Fibroblast of lung (primary cell): ENCODE results near the gene OPN3. TPM values are rescaled to one million over a fixed set of nuclear protein-coding genes. Genes with fewer than 3 reads are reported as not detected.

Experiments used
- DNase-seq, 2 donors: peaks; one replicate each; pipeline versions ENCODE4 v3.0.0 to v3.0.0-alpha.2; 2010; ENCODE audit warnings: low read depth in 2 of 2
- H2AFZ ChIP-seq: 2 replicates; pipeline ENCODE4 v1.5.1; 2012; ENCODE audit warnings: low read length, control low read depth, inconsistent platforms
- H3K27ac ChIP-seq: 2 replicates; pipeline ENCODE4 v1.5.1; 2011; ENCODE audit warnings: low read length, control low read depth; ENCODE audit not compliant: insufficient read depth
- H3K27me3 ChIP-seq: 2 replicates; pipeline ENCODE4 v1.5.1; 2011; ENCODE audit warnings: mild to moderate bottlenecking, low read length; ENCODE audit not compliant: control insufficient read depth, insufficient read depth
- H3K36me3 ChIP-seq: 2 replicates; pipeline ENCODE4 v1.5.1; 2011; ENCODE audit warnings: low read length; ENCODE audit not compliant: control insufficient read depth, insufficient read depth
- H3K4me1 ChIP-seq: 2 replicates; pipeline ENCODE4 v1.5.1; 2011; ENCODE audit warnings: low read length; ENCODE audit not compliant: control insufficient read depth, insufficient read depth; ENCODE audit errors: extremely low read depth
- H3K4me2 ChIP-seq: 2 replicates; pipeline ENCODE4 v1.5.1; 2011; ENCODE audit warnings: low read length, control low read depth; ENCODE audit not compliant: insufficient read depth; ENCODE audit errors: extremely low read depth
- H3K4me3 ChIP-seq, 4 experiments: fragments of 200-600 bp in 1 of 4; sonication (generic) in 1 of 4; replicated peaks in 1 of 4; 2 replicates each; pipeline ENCODE4 v1.5.1; 2011 to 2016; ENCODE audit warnings: low read length in 4 of 4, low read depth in 3 of 4, mild to moderate bottlenecking in 3 of 4, control low read depth in 2 of 4, inconsistent platforms in 1 of 4, mixed read lengths in 1 of 4; ENCODE audit not compliant: insufficient read depth in 1 of 4; ENCODE audit errors: control extremely low read depth in 1 of 4
- H3K79me2 ChIP-seq: 2 replicates; pipeline ENCODE4 v1.5.1; 2012; ENCODE audit warnings: mild to moderate bottlenecking, low read length, inconsistent platforms; ENCODE audit not compliant: control insufficient read depth, insufficient read depth
- H3K9ac ChIP-seq: 2 replicates; pipeline ENCODE4 v1.5.1; 2011; ENCODE audit warnings: mild to moderate bottlenecking, low read length, control low read depth; ENCODE audit not compliant: insufficient read depth
- H3K9me3 ChIP-seq: 2 replicates; pipeline ENCODE4 v1.5.1; 2012; ENCODE audit warnings: low read depth, low read length; ENCODE audit not compliant: control insufficient read depth, insufficient read depth
- H4K20me1 ChIP-seq: 2 replicates; pipeline ENCODE4 v1.5.1; 2011; ENCODE audit warnings: low read length; ENCODE audit not compliant: control insufficient read depth, insufficient read depth; ENCODE audit errors: extremely low read depth
- EZH2 ChIP-seq: IDR thresholded peaks from 2 replicates; pipeline ENCODE4 v1.5.1; 2012; ENCODE audit warnings: low read length, control low read depth, mild to moderate bottlenecking; ENCODE audit errors: missing control alignments
- polyA minus RNA-seq: library from RNA; depleted of rRNA, polyadenylated mRNA; stranded (reverse); fragments of >200 nt; gene quantifications from 2 replicates; pipeline ENCODE4 v1.2.3, GENCODE V29; 2011; ENCODE audit warnings: low replicate concordance
- polyA plus RNA-seq, 2 donors: library from polyadenylated mRNA; depleted of rRNA in 1 of 2; stranded (reverse) in 1 of 2; unstranded in 1 of 2; fragments of >200 nt; gene quantifications; 2 replicates each; pipeline ENCODE4 v1.2.1, GENCODE V29; 2011 to 2012; ENCODE audit warnings: missing spikeins in 1 of 2
- total RNA-seq: library from RNA; depleted of rRNA; stranded (reverse); fragments of >200 nt; gene quantifications from 2 replicates; pipeline ENCODE4 v1.2.1, GENCODE V29; 2014
- TF ChIP-seq, protein P1 (sequence below), 2 donors: IDR thresholded peaks in 1 of 2; conservative IDR thresholded peaks in 1 of 2; 1 replicate in 1 of 2; 2 replicates in 1 of 2; pipeline ENCODE4 v1.5.1; 2011 to 2012; ENCODE audit warnings: low read length in 2 of 2, control low read depth in 1 of 2, inconsistent platforms in 1 of 2, low read depth in 1 of 2, mild to moderate bottlenecking in 1 of 2

The OPN3 gene, protein sequence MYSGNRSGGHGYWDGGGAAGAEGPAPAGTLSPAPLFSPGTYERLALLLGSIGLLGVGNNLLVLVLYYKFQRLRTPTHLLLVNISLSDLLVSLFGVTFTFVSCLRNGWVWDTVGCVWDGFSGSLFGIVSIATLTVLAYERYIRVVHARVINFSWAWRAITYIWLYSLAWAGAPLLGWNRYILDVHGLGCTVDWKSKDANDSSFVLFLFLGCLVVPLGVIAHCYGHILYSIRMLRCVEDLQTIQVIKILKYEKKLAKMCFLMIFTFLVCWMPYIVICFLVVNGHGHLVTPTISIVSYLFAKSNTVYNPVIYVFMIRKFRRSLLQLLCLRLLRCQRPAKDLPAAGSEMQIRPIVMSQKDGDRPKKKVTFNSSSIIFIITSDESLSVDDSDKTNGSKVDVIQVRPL
- total RNA-seq: 20.3 and 32.5 TPM in 2 replicates
- polyA plus RNA-seq: 27.5 and 58.9 TPM in 2 replicates
- 12.9 and 30.8 TPM in 2 replicates for polyA plus RNA-seq (2012)
- 17.0 and 18.5 TPM in 2 replicates for polyA minus RNA-seq

DNA sequence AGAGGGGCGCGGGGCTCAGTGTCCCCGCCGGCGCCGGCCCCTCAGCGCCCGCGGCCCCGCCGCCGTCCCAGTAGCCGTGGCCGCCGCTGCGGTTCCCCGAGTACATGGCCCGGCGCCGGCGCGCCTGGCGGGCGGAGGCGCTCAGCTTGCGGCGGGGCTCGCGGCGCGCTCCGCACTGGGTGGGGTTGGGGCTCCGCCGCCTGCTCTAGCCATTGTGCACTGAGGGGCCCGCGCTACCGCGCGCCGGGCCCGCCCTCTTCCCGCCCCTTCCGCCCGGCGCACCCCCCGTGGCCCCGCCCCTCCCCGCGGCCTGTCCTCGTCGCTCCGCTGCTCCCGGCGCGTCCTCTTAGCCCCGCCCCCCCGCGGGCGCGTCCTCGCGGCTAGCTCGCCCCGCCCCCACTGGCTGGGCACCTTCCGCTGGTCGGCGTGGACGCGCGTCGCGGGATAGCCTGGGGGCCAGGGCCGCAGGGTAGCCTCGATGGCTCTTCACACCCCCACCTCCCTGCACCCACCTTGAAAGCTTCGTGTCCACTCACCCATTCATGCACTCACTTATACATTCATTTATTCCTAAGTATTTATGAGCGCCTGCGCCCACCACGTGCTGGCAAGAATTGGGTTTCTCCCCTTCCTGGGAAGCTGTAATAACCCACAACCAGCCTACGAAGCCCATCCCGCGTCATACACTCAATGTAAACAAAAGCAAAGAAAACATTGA, at the start of gene OPN3, which contains the start of gene CHML:
TSS of gene OPN3 (minus strand) at position 221 of the 718 bp plus-strand sequence. CDS start at position 106, 115 bp downstream.
TSS of gene CHML (minus strand) at position 221 of the 718 bp plus-strand sequence. CDS start 4,603 bp downstream, outside the sequence.
- peak within 1 kb of the TSS; percentile 69 for H3K27ac ChIP-seq
- peak within 1 kb of the TSS; percentile 85 for H3K4me2 ChIP-seq
- peak within 1 kb of the TSS; percentile 84 to 99 (median 94) for H3K4me3 ChIP-seq
- H3K9me3 ChIP-seq: no peaks in the 10 kb centered on the region
- H4K20me1 ChIP-seq: no peaks in the 10 kb centered on the region
- DNase-seq: peak; percentile 83 to 88
- H3K9ac ChIP-seq: peak within 1 kb of the TSS; percentile 80
- H3K4me1 ChIP-seq: peaks cover 3% of the 10 kb centered on the region
- peaks cover 19% of the 10 kb centered on the region for H3K79me2 ChIP-seq
- H2AFZ ChIP-seq: peak within 1 kb of the TSS; percentile 98
- H3K27me3 ChIP-seq: no peaks in the 10 kb centered on the region
- TF ChIP-seq EZH2: no peak
- TF ChIP-seq, protein P1, sequence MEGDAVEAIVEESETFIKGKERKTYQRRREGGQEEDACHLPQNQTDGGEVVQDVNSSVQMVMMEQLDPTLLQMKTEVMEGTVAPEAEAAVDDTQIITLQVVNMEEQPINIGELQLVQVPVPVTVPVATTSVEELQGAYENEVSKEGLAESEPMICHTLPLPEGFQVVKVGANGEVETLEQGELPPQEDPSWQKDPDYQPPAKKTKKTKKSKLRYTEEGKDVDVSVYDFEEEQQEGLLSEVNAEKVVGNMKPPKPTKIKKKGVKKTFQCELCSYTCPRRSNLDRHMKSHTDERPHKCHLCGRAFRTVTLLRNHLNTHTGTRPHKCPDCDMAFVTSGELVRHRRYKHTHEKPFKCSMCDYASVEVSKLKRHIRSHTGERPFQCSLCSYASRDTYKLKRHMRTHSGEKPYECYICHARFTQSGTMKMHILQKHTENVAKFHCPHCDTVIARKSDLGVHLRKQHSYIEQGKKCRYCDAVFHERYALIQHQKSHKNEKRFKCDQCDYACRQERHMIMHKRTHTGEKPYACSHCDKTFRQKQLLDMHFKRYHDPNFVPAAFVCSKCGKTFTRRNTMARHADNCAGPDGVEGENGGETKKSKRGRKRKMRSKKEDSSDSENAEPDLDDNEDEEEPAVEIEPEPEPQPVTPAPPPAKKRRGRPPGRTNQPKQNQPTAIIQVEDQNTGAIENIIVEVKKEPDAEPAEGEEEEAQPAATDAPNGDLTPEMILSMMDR (conservative IDR thresholded peaks at IDR 0.05 in 1 of 2, IDR thresholded peaks at IDR 0.05 in 1 of 2; ENCODE audit: low read depth in 1 of 2, low read length in 2 of 2): no peak
- H3K36me3 ChIP-seq: peaks cover 3% of the 10 kb centered on the region

DNA sequence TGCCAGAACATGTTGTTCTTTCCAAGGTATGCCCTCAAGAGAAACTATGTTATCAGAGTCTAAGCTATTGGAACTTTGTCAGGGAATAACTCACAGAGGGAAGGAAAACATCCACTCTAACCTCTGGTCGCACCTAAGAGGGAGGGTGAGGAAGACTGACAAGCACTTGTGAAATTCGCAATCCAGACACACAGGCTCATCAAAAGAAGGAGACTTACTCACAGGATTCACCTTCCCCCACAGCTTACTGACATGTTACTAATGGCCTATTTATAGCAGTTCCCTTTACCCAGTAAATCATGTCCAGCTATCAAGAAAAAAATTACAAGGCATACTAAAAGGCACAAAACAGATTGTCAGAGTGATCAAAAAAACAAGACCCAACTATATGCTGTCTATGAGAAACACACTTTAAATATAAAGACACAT, 48.8 kb upstream of the OPN3 start:
- Histone ChIP-seq H3K27me3 (no peaks in the 10 kb centered on the region), H3K36me3 (no peaks in the 10 kb centered on the region)

More for the DNA sequence above, 48.8 kb upstream of the OPN3 start:
- TF ChIP-seq, protein P1 (conservative IDR thresholded peaks at IDR 0.05 in 1 of 2, IDR thresholded peaks at IDR 0.05 in 1 of 2; ENCODE audit: low read depth in 1 of 2, low read length in 2 of 2): no peak
- TF ChIP-seq EZH2: no peak
- H2AFZ ChIP-seq: no peak overlapping the region
- H3K79me2 ChIP-seq: no peaks in the 10 kb centered on the region
- no peak overlapping the region for H3K4me2 ChIP-seq
- no peak overlapping the region for H3K4me3 ChIP-seq
- H3K27ac ChIP-seq: no peak overlapping the region
- peak in 1 of 2 donors; percentile 67 for DNase-seq
- no peaks in the 10 kb centered on the region for H4K20me1 ChIP-seq
- no peak overlapping the region for H3K9ac ChIP-seq
- H3K4me1 ChIP-seq: no peaks in the 10 kb centered on the region
- H3K9me3 ChIP-seq: no peaks in the 10 kb centered on the region
